ENCODE data around the gene UQCRQ.

UQCRQ gene

DNA sequence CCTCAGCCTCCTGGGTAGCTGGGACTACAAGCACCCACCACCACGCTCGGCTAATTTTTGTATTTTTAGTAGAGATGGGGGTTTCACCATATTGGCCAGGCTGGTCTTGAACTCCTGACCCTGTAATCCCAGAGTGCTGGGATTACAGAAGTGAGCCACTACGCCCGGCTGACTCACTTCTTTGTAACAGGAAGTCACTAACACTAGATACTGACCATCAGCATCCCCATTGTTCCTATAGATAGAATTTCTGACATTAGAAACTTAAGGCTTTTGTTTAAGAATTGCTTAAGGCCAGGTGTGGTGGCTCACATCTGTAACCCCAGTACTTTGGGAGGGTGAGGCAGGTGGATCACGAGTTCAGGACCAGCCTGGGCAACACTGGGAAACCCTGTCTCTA is 49.2 kb downstream of the UQCRQ start:
- Histone ChIP-seq H4K20me1 (ENCODE audit: insufficient read depth, low read length) (no peaks in the 10 kb centered on the region), H3K4me2 (ENCODE audit: low read length) (no peak overlapping the region), H3K36me3 (replicated peaks; ENCODE audit: low read depth, low read length) (peaks cover 5% of the 10 kb centered on the region), H3K9ac (ENCODE audit: low read length) (no peak overlapping the region), H2AFZ (ENCODE audit: low read depth, low read length) (no peak overlapping the region), H3K27ac (ENCODE audit: low read length) (no peak overlapping the region), H3K4me1 (ENCODE audit: low read length) (no peaks in the 10 kb centered on the region), H3K9me3 (ENCODE audit: insufficient read depth, low read length) (no peaks in the 10 kb centered on the region), H3K4me3 (ENCODE audit: low read length) (no peak overlapping the region), H3K27me3 (ENCODE audit: low read depth, low read length) (no peaks in the 10 kb centered on the region), H3K79me2 (ENCODE audit: low read length) (no peaks in the 10 kb centered on the region)
- TF ChIP-seq, protein P1, sequence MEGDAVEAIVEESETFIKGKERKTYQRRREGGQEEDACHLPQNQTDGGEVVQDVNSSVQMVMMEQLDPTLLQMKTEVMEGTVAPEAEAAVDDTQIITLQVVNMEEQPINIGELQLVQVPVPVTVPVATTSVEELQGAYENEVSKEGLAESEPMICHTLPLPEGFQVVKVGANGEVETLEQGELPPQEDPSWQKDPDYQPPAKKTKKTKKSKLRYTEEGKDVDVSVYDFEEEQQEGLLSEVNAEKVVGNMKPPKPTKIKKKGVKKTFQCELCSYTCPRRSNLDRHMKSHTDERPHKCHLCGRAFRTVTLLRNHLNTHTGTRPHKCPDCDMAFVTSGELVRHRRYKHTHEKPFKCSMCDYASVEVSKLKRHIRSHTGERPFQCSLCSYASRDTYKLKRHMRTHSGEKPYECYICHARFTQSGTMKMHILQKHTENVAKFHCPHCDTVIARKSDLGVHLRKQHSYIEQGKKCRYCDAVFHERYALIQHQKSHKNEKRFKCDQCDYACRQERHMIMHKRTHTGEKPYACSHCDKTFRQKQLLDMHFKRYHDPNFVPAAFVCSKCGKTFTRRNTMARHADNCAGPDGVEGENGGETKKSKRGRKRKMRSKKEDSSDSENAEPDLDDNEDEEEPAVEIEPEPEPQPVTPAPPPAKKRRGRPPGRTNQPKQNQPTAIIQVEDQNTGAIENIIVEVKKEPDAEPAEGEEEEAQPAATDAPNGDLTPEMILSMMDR (IDR thresholded peaks at IDR 0.05; ENCODE audit: low read depth, low read length), result no peak
- no peak for TF ChIP-seq EZH2phosphoT487 (IDR thresholded peaks at IDR 0.05; ENCODE audit: low read depth)

DNA sequence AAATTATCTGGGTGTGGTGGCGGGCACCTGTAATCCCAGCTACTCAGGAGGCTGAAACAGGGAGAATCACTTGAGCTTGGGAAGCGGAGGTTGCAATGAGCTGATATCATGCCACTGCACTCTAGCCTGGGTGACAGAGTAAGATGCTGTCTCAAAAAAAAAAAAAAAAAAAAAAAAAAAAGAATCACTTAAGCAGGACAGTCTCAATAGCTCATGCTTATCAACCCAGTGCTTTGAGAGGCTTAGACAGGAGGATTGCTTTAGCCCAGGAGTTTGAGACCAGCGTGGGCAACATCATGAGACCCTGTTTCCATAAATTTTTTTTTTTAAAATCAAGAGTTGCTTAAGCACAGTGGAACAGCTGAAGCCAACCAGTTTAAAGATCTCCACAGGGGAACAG is 49.6 kb downstream of the UQCRQ start:
- Histone ChIP-seq H3K9me3 (ENCODE audit: insufficient read depth, low read length) (no peaks in the 10 kb centered on the region), H3K4me3 (ENCODE audit: low read length) (no peak overlapping the region), H3K79me2 (ENCODE audit: low read length) (no peaks in the 10 kb centered on the region), H3K9ac (ENCODE audit: low read length) (no peak overlapping the region), H3K4me1 (ENCODE audit: low read length) (no peaks in the 10 kb centered on the region), H3K27me3 (ENCODE audit: low read depth, low read length) (no peaks in the 10 kb centered on the region), H3K27ac (ENCODE audit: low read length) (no peak overlapping the region), H4K20me1 (ENCODE audit: insufficient read depth, low read length) (no peaks in the 10 kb centered on the region), H3K4me2 (ENCODE audit: low read length) (no peak overlapping the region), H3K36me3 (replicated peaks; ENCODE audit: low read depth, low read length) (peaks cover 5% of the 10 kb centered on the region), H2AFZ (ENCODE audit: low read depth, low read length) (no peak overlapping the region)
- TF ChIP-seq, protein P1 (IDR thresholded peaks at IDR 0.05; ENCODE audit: low read depth, low read length), result no peak
- TF ChIP-seq EZH2phosphoT487 (IDR thresholded peaks at IDR 0.05; ENCODE audit: low read depth), result no peak

All from OCI-LY3 (cell line).